GM19397 (cell line): ENCODE measurements around the gene LRRK1.

Experiments used
- ATAC-seq: cut with Tn5 transposase; IDR thresholded peaks from one replicate; pipeline ENCODE4 v1.9.1; 2021; ENCODE audit warnings: mild to moderate bottlenecking, moderate library complexity; ENCODE audit not compliant: unreplicated experiment

Gene LRRK1

DNA sequence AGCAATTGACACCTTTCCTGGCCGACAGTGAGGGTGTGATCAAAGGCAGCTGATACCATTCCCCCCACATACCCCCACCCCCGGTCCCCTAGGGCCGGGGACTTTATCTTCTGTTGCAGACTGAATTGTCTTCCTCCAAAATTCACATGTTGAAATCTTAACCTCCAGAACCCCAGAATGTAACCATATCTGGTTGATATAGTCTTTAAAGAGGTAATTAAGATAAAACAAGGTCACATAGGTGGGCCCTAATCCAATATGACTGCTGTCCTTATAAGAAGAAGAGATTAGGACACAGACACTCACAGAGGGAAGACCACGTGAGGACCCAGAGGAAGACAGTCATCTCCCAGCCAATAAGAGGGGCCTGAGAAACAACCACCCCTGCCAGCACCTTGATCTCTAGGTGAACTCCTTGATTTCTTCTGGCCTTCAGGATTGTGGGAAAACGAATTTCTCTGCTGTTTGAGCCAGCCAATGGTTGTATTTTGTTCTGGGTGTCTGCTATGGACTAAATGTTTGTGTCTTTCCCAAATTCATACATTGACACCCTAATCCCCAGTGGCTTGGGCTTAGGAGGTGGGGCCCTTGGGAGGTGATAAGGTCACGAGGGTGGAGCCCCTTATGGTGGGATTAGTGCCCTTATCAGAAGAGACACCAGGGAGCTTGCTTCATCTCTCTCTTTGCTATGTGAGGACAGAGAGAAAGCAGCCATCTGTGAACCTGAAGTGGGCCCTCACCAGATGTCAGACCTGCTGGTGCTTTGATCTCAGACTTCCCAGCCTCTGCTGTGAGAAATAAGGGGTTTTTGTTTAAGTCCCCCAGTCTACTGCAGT is 188.7 kb downstream of the LRRK1 start:
- ATAC-seq: no peak

- no peak for ATAC-seq
Observed at GRCh38 chr15:101108461-101108775, 189.3 kb downstream of the LRRK1 start.

- ATAC-seq: no peak
Observed at GRCh38 chr15:101108791-101109190, 189.6 kb downstream of the LRRK1 start.

DNA sequence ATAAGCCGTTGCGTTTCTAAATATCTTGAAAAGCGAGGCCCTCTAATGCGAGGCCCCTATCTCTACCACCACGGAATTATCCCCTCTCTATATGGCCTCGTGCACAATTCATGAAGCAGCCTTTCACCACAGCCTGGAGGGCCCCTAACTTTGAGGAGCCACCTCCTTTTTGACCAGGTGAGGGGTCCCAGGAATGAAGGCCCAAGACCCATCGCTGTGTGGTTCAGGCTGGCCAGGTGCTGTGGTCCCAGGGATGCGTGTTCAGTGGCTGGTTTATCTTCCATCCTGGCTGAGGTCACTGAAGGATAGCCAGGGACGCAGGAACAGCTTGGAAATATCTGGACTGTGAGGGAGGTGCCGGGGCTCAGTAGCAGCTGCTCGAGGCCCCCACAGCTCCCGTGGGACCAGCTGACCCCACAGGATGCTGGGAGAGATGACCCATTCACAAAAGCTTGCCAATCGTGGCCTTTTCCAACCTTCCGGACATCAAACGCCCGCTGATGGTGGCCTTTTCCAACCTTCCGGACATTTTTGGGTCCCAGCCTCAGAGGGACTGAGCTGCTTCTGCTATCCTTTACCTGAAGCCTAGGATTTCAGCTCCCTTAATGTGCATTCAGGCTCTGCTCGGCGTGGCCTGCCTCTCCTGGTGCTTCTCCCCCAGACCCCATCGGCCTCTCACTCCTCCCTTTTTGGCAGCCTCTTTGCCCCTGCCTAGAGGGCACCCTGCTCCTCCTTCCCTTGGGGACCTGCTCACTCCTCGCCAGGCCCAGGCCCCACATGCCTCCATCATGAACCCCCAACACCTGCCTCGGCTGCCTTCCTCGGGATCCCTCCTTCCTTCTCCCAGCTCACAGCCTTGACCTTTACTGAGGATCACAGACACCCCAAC is 191.8 kb downstream of the LRRK1 start:
- ATAC-seq: no peak

DNA sequence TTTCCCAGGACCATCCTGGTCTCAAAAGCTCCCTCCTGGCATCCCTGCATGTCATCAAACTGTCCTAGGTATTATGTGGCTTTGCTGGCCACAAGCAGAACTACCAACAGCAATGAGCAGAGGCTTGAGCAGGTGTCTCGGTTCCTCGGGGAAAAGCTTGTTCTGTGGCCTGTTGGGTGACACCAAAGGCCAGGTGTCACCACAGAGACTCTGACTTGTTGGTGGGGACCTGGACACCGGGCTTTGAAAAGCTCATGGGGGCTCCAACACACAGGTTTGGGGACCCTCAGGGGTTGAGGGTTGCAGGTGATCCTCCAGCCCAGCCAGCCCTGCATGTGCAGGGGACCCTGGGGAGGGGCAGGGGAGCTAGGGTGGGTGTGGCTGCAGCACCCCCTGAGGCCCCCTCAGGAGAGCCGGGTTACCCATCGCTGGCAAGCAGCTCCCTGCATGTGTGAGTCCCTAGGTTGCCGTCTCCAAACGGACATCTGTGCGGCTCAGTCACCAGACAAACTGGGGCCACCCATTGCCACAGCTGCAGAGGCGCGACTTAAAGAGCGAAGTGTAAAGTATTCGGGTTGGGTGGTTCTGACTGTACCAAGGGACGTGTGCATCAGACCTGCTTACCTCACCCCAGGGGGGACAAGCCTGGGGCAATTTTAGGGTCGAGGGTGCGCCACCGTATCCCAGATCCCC is 192.6 kb downstream of the LRRK1 start:
- no peak for ATAC-seq

DNA sequence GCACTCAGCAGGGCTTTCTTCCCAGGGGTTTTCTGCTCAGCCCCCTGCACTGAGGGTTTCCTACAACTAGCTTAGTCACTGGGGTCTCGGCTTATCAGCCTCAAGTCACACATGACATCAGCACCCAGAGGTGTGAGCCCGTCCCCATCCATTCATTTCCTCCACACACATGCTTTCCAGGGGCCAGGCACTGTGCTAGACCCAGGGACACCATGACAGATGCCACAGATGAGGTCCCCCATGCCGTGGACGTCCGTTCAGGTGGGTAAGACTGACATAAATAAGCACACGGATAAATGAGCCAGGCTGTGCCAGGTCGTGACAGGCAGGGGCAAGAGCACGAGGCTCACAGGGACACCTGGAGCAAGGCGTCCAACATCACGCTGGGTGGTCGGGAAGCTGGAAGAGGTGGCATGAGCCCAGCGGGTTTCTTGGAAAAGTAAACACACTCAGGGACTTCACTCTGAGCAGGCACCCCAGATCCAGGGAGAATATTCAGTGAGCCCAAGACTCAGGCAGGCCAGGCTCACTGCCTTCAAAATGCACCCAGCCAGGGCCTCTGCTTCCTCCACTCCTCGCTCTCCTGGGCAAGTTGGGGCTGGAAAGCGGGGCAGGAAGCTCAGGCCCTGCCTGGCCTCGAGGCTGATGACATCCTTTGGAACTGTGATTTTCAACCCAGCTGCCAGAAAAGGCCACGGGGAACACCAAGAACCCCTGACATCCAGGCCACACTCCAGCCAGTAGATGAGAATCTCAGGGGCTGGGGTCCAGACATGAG is 193.4 kb downstream of the LRRK1 start:
- ATAC-seq: no peak

- no peak for ATAC-seq
Observed at GRCh38 chr15:101113114-101114005, 194.2 kb downstream of the LRRK1 start.

DNA sequence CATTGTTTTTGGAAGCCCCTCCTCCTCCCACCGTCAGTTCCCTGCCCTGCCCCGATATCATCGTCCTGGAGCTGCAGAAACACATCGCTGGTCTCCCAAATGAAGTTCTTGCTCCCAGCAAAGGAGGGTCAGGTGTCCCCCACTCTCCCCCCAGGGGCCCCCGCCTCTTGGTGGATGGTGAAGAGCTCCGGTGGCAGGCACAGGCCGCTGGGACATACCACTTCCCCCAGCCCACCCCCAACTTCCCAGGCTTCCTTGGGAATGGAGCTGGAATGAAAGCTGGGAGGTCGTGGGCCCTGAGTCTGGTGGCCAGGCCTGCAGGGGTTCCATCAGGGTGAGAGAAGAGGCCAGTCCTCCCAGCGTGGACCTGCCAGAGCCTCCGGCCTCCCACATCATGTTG is 195.0 kb downstream of the LRRK1 start:
- ATAC-seq: no peak

DNA sequence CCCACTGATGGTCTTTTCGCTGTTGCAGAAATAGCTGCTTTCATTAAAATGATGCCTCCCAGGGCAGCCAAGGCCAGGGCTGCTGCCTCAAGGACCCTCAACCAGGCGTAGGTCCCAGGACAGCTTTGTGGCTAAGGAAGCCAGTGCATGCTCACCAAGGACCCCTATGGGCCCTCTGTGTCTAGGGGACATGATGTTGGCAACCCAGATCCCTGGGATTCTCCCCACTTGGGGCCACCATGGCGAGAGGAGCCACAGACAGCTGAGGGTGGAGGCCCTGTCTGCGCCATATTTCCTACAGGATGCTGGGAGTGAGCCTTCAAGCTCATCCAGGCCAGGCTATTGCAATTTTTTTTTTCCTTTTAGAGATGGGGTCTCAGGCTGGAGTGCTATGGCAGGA is 195.5 kb downstream of the LRRK1 start:
- no peak for ATAC-seq

DNA sequence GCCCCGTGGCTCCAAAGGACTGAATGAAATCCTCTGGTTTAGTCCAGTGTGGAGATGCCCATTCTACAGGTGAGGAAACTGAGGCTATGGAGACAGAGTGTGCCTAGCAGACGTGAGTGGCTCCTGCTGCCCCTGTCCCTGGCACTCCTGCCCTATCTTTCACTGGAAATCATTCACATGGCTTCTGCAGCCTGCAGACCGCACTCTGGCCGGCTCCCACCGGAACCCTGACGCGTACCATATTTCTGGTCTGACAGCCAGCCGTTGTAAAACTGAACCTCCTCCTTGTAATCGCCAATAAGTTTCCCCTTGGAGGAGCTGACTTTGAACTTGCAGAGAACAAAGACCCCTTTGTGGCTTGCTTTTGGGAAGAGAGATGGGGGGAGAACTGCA is 196.2 kb downstream of the LRRK1 start:
- no peak for ATAC-seq

- no peak for ATAC-seq
Observed at GRCh38 chr15:101115786-101116680, 196.9 kb downstream of the LRRK1 start.

GRCh38 chr15:101116681-101116976 is 197.5 kb downstream of the LRRK1 start:
- ATAC-seq: no peak

- no peak for ATAC-seq
Observed at GRCh38 chr15:101118116-101118515, 199.0 kb downstream of the LRRK1 start.

DNA sequence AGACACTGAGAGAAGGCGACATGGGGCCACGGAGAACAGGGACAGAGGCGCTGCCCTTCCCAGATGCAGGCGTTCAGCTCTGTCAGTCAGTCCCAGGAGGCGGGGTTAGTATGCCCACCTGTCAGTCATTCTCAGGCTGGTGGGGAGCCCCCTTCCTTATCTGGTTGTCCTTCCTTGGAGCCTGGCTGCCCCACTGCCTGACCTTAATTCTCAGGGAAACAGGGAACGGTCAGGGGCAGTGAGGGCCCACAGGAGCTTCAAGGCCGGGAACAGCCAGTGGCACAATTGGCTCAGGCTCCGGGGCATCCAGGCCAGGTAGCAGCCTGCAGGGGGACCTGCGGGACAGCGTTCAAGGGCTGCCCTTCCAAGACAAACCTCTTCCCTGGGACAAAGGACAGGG is 199.5 kb downstream of the LRRK1 start:
- no peak for ATAC-seq

DNA sequence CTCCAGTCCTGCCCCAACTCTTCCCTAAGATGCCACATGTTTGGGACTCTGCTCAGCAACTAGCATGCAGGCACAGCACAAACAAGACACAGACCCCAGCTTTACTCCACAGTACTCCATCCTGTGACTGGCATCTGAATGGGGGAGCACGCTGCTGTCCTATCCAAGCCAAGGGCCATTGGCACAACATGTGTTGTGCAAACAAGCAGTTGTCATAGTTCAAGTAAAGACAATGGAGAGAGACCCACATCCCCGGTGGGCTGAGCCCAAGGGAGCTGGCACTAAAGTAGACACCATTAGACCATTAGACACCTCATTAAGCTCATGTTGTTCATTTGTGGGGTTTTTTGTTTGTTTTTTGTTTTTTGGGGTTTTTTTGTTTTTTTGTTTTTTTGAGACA is 200.0 kb downstream of the LRRK1 start:
- no peak for ATAC-seq
